Anterior cingulate cortex (tissue), 58 donors: ENCODE data around the gene JOSD2.

Experiments
- DNase-seq, 58 donors: peaks; one replicate each; lab custom pipeline; 2025; lab: John Stamatoyannopoulos, UW

Gene JOSD2

GRCh38 chr19:50458396-50459066 is 52.5 kb downstream of the JOSD2 start:
- DNase-seq, result no peak

- DNase-seq, result no peak
Measured at GRCh38 chr19:50457300-50457699, 53.7 kb downstream of the JOSD2 start.
